ENCODE data around the gene TRIM27. TPM values are rescaled to one million over a fixed set of nuclear protein-coding genes. Genes with fewer than 3 reads are reported as not detected.
A peak's percentile ranks its signal among the peaks of the same experiment; 100 is the strongest.

Gene TRIM27
- total and polyA plus RNA-seq, 10 of the 15 experiments (the other 5 are each of a cell fraction or from before 2014, with no cell fraction given), result 18.5 to 74.7 (median 58.0) TPM

- TF ChIP-seq ATF2 (IDR thresholded peaks at IDR 0.05; ENCODE audit: low read length) (peak; percentile 10; the same call in 1 of the 2 replicates), ATF7 (IDR thresholded peaks at IDR 0.05; ENCODE audit: low read depth) (peak; percentile 72), RAD51 (IDR thresholded peaks at IDR 0.05) (peak; percentile 24; the same call in 1 of the 2 replicates), ZNF217 (IDR thresholded peaks at IDR 0.05) (peak; percentile 63; the same call in 1 of the 2 replicates), HDAC2 (IDR thresholded peaks at IDR 0.05) (no peak), IKZF2 (IDR thresholded peaks at IDR 0.05) (peak; percentile 31 to 54; a peak in 3 of 4 replicates), CREB1 (IDR thresholded peaks at IDR 0.05; ENCODE audit: low read depth) (0 out of 2 replicates have a peak, but pooled peaks have one; percentile 51), NRF1 (conservative IDR thresholded peaks at IDR 0.05; ENCODE audit: low read depth, low read length) (no peak), MTA2 (IDR thresholded peaks at IDR 0.05; ENCODE audit: low read depth) (peak; percentile 9; the same call in 1 of the 2 replicates), RFX5 (IDR thresholded peaks at IDR 0.05; ENCODE audit: low read depth, low read length) (no peak), RELB (IDR thresholded peaks at IDR 0.05; ENCODE audit: low read depth) (peak; percentile 56; the same call in 1 of the 2 replicates), JUND (IDR thresholded peaks at IDR 0.05; ENCODE audit: low read depth, low read length) (no peak), NFYA (IDR thresholded peaks at IDR 0.05; ENCODE audit: borderline replicate concordance, low read depth, low read length) (no peak), PRDM15 (CRISPR knock-in tag; IDR thresholded peaks at IDR 0.05) (no peak), NFIC (IDR thresholded peaks at IDR 0.05; ENCODE audit: low read depth, low read length) (no peak; the same call in 1 of the 2 replicates), STAT1 (conservative IDR thresholded peaks at IDR 0.05) (no peak; the same call in 1 of the 2 replicates), FOS (IDR thresholded peaks at IDR 0.05; ENCODE audit: borderline replicate concordance, extremely low read depth, insufficient read length) (no peak), ZBTB33 (IDR thresholded peaks at IDR 0.05) (no peak)
- TF ChIP-seq, protein P1, sequence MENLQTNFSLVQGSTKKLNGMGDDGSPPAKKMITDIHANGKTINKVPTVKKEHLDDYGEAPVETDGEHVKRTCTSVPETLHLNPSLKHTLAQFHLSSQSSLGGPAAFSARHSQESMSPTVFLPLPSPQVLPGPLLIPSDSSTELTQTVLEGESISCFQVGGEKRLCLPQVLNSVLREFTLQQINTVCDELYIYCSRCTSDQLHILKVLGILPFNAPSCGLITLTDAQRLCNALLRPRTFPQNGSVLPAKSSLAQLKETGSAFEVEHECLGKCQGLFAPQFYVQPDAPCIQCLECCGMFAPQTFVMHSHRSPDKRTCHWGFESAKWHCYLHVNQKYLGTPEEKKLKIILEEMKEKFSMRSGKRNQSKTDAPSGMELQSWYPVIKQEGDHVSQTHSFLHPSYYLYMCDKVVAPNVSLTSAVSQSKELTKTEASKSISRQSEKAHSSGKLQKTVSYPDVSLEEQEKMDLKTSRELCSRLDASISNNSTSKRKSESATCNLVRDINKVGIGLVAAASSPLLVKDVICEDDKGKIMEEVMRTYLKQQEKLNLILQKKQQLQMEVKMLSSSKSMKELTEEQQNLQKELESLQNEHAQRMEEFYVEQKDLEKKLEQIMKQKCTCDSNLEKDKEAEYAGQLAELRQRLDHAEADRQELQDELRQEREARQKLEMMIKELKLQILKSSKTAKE (IDR thresholded peaks at IDR 0.05; ENCODE audit: low read depth, poor library complexity, severe bottlenecking), result peak; percentile 73
These were observed 17.3 kb upstream of the TRIM27 start (continued) for GRCh38 chr6:28940858-28941683.
